ENCODE data around the gene BMP3. TPM values are rescaled to one million over a fixed set of nuclear protein-coding genes. Genes with fewer than 3 reads are reported as not detected.

Gene BMP3
- total and polyA plus RNA-seq, 10 of the 15 experiments (the other 5 are each of a cell fraction or from before 2014, with no cell fraction given), result 0.37 to 1.4 (median 0.88) TPM

GRCh38 chr4:81003597-81004111 lies 26.9 kb upstream of the BMP3 start (continued):
- TF ChIP-seq KLF5 (IDR thresholded peaks at IDR 0.05; ENCODE audit: partially characterized antibody), result no peak
- no peak; the same call in 1 of the 2 replicates for TF ChIP-seq ZNF384 (IDR thresholded peaks at IDR 0.05; ENCODE audit: borderline replicate concordance, low read depth, low read length)
- no peak for TF ChIP-seq POU2F2 (IDR thresholded peaks at IDR 0.05; ENCODE audit: borderline replicate concordance, low read depth, low read length)
- TF ChIP-seq TBL1XR1 (IDR thresholded peaks at IDR 0.05; ENCODE audit: low read depth, low read length), result 0 out of 2 replicates have a peak, but pooled peaks have one; percentile 61
- TF ChIP-seq EED (IDR thresholded peaks at IDR 0.05; ENCODE audit: low read depth), result no peak
- no peak for TF ChIP-seq MEF2A (IDR thresholded peaks at IDR 0.05; ENCODE audit: insufficient read depth, low read depth, low read length)
- no peak for TF ChIP-seq BRCA1 (IDR thresholded peaks at IDR 0.05; ENCODE audit: low read depth, low read length)
- TF ChIP-seq CBX3 (IDR thresholded peaks at IDR 0.05; ENCODE audit: borderline replicate concordance, low read depth), result no peak
- no peak for TF ChIP-seq HCFC1 (IDR thresholded peaks at IDR 0.05; ENCODE audit: low read length)
- no peak for TF ChIP-seq SMARCA5 (IDR thresholded peaks at IDR 0.05)
- TF ChIP-seq USF1 (IDR thresholded peaks at IDR 0.05; ENCODE audit: borderline replicate concordance, extremely low read length, insufficient read depth, low read depth, low read length), result no peak
- TF ChIP-seq, protein P1, sequence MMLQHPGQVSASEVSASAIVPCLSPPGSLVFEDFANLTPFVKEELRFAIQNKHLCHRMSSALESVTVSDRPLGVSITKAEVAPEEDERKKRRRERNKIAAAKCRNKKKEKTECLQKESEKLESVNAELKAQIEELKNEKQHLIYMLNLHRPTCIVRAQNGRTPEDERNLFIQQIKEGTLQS (IDR thresholded peaks at IDR 0.05; ENCODE audit: borderline replicate concordance, extremely low read depth, low read depth, low read length), result no peak
- no peak for TF ChIP-seq NFXL1 (IDR thresholded peaks at IDR 0.05; ENCODE audit: borderline replicate concordance)
- TF ChIP-seq SMAD5 (IDR thresholded peaks at IDR 0.05; ENCODE audit: low read depth), result no peak
- TF ChIP-seq JUNB (IDR thresholded peaks at IDR 0.05), result no peak
- peak; percentile 53; the same call in 1 of the 2 replicates for TF ChIP-seq RAD51 (IDR thresholded peaks at IDR 0.05)
- TF ChIP-seq SMAD1 (IDR thresholded peaks at IDR 0.05; ENCODE audit: low read depth, partially characterized antibody), result no peak
- peak; percentile 71 for TF ChIP-seq ZNF24 (IDR thresholded peaks at IDR 0.05)
- no peak for TF ChIP-seq PML (IDR thresholded peaks at IDR 0.05; ENCODE audit: low read length)
- TF ChIP-seq LARP7 (IDR thresholded peaks at IDR 0.05), result no peak
- no peak for TF ChIP-seq ESRRA (IDR thresholded peaks at IDR 0.05; ENCODE audit: low read length)
- TF ChIP-seq FOXK2 (IDR thresholded peaks at IDR 0.05), result no peak
- TF ChIP-seq EP300 (IDR thresholded peaks at IDR 0.05; ENCODE audit: borderline replicate concordance in 1 of 2, control insufficient read depth in 1 of 2, low read depth in 2 of 2, low read length in 2 of 2), result peak; percentile 87 to 96
- 0 out of 2 replicates have a peak, but pooled peaks have one; percentile 31 for TF ChIP-seq HDGF (IDR thresholded peaks at IDR 0.05)
- no peak for TF ChIP-seq TARDBP (IDR thresholded peaks at IDR 0.05; ENCODE audit: borderline replicate concordance)
- no peak for TF ChIP-seq YBX1 (IDR thresholded peaks at IDR 0.05)
- TF ChIP-seq RUNX3 (IDR thresholded peaks at IDR 0.05; ENCODE audit: low read length), result no peak
- TF ChIP-seq RFX5 (IDR thresholded peaks at IDR 0.05; ENCODE audit: low read depth, low read length), result no peak
- TF ChIP-seq, protein P2, sequence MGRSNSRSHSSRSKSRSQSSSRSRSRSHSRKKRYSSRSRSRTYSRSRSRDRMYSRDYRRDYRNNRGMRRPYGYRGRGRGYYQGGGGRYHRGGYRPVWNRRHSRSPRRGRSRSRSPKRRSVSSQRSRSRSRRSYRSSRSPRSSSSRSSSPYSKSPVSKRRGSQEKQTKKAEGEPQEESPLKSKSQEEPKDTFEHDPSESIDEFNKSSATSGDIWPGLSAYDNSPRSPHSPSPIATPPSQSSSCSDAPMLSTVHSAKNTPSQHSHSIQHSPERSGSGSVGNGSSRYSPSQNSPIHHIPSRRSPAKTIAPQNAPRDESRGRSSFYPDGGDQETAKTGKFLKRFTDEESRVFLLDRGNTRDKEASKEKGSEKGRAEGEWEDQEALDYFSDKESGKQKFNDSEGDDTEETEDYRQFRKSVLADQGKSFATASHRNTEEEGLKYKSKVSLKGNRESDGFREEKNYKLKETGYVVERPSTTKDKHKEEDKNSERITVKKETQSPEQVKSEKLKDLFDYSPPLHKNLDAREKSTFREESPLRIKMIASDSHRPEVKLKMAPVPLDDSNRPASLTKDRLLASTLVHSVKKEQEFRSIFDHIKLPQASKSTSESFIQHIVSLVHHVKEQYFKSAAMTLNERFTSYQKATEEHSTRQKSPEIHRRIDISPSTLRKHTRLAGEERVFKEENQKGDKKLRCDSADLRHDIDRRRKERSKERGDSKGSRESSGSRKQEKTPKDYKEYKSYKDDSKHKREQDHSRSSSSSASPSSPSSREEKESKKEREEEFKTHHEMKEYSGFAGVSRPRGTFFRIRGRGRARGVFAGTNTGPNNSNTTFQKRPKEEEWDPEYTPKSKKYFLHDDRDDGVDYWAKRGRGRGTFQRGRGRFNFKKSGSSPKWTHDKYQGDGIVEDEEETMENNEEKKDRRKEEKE (IDR thresholded peaks at IDR 0.05), result no peak
- TF ChIP-seq PAX5 (IDR thresholded peaks at IDR 0.05; ENCODE audit: borderline replicate concordance, low read depth, low read length), result peak; percentile 56; the same call in 1 of the 2 replicates
- peak; percentile 88 for TF ChIP-seq ATF7 (IDR thresholded peaks at IDR 0.05; ENCODE audit: low read depth)
- TF ChIP-seq DPF2 (IDR thresholded peaks at IDR 0.05), result peak; percentile 94; the same call in 1 of the 2 replicates
- no peak for TF ChIP-seq HDAC2 (IDR thresholded peaks at IDR 0.05)
